Measurements from ENCODE around the gene FAM83C.

Gene FAM83C

DNA sequence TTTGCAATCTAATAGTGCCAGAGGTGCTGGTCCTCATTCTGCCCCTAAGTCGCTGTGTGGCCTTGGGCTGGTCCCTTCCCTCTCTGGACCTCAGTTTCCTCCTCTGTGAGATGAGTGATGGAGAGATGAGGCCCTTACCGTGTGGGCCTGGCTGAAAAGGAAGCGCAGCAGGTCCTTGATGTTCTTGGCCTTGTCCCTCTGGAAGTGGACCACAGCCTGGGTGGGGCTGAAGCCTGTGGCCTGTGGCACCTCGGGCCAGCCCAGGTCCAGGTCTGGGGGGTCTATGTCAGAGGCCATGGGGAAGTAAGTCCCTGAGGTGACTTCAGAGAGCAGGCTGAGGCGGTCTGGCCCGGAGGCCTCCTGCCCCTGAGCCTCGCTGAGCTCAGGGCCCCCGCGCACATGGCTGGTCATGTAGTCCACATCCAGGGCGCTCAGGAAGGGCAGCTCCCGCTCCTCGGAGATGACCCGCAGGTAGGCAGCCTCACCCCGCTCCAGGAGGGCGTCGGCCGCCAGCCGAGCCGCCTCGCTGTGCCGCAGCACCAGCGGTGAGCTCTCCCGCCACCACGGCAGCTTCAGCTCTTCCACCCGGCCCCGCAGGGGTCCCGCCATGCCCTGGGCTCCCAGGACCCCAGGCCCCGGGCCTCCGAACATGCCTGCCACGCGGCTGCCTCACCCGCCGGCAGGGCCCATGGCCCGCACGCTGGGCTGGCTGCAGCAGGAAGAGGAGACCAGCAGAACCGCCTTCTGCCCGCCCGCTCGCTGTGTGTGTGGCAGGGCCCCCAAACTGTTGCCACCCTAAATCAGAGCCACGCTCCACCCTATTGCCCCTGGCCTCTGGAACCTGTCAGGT, at the start of gene FAM83C:
Gene FAM83C, minus strand, starts transcription at position 772 of the 850 bp plus-strand sequence. Its CDS starts 121 bp downstream, at position 651.
- DNase-seq (ENCODE audit: low read depth in 2 of 2), result no peak

GRCh38 chr20:35341366-35342028, 49.3 kb upstream of the FAM83C start:
- no peak for DNase-seq (ENCODE audit: low read depth in 2 of 2)

GRCh38 chr20:35340436-35340835, 48.2 kb upstream of the FAM83C start:
- no peak for DNase-seq (ENCODE audit: low read depth in 2 of 2)

- DNase-seq (ENCODE audit: low read depth in 2 of 2), result no peak
Observed at GRCh38 chr20:35339636-35340035, 47.4 kb upstream of the FAM83C start.

DNA sequence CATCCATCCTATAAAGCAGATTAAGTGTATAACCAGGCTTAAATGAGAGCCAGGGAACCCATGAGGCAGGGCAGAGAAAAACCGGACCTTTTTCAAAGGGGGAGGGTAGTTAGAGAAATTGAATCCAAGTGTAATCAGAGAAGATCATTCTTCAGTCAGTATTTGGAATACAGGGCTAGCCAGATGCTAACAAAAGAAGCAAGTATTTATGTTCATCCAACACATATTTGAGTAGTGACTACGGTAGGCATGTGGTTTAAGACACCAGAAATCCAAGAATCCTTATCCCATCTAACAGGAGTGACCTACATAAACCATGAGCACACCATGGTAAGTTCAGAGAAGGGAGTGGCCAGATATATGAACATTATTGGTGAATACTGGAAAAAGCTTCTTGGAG, 46.8 kb upstream of the FAM83C start:
- no peak for DNase-seq (ENCODE audit: low read depth in 2 of 2)

- no peak for DNase-seq (ENCODE audit: low read depth in 2 of 2)
Observed at GRCh38 chr20:35334311-35335101, 42.3 kb upstream of the FAM83C start.

DNA sequence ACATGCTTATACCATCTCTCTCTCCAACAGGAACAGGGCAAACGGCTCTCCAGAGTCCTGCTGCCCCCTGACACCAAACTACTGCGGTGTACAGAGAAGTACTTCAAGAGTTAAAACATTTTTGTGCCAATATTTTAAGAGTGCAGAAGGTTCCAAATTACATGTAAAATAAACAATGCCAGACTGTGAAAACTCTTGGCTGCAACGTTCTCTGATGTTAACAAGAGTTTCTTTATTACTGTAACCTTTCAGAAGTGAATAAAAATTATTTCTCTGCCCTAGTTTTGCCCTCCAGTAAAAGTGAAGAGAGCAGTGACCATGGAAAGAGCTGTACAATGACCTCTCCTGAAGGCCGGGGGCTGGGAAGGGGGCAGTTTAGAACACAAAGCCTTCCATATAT, 41.4 kb upstream of the FAM83C start:
- no peak for DNase-seq (ENCODE audit: low read depth in 2 of 2)

DNA sequence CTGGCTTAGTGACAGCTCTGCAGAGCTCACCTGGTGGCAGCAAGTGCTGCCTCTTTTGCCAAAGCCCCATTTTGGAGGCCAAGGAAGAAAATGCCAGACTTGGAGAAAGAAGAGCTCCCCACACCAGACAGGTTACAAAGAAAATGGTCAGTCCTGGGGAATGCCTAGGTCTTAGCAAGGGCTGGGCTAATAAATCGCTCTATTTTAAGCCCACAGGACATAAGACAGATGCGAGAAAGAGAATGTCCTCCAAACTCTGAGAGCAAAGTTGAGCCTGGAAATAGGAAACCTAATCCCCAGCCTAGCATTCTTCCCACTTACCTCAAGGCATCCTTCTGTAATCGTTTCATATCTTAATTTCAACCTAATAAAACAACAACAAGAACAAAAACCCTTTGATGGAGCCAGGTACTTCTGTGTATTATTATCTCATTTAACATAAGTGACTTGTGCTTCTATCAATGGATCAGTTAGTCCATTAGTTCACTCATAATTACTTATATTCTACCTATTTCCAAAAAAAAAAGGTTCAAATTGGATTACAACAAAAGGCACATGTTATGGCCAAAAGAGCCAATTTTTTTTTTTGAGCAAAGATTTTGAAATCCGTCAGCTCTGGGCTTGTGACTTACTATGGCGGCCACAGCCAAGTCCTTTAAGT, 40.4 kb upstream of the FAM83C start:
- no peak for DNase-seq (ENCODE audit: low read depth in 2 of 2)

DNA sequence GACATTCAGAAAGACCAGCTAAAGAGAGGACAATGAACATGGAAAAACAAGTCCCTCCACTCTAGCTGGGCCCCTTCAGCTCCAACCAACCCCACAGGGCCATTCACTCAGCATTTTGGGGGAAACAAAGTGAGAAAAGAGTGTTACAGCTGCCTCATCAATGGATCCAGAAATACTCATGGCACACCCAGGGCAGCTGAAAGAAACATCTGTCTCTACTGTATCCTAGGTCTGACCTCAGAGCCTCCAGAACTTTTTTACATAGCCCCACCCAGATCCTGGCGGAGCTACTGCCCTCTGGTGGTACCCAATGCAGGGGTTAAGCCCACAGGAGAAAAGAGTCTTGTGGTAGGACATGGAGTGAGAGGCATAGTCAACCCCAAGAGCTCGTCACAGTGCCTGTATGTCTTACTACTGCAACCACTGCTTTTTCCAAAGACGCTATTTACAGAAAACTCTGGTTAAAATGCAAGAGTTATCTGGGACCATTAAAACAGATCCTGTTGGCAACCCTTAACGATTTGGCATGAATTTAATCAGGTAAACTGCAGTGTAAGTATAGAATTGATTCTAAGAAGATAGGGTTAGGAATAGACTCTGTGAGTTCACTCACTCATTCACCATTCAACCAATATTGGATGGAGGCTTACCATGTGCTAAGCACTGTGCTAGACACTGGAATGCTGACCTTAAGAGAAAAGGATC, 37.4 kb upstream of the FAM83C start:
- DNase-seq (ENCODE audit: low read depth in 2 of 2), result peak; percentile 50 to 52

DNA sequence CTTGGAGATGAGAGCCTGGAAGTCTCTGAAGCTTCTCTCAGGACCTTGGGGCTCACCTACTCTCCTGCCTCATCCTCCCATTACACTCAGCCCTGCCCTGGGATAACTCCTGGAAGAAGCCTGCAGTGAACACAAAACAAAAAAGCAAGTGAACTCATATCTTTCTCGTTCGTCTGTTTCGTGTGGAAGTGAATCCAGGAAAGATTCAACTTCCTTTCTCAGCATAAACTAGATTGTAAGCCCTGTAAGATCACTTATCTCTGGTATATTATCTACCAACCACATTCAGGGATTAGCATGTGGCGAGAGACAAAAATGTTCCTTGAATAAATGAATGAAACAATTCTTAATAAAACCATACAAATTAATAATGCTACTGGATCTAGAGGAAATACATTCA, 36.5 kb upstream of the FAM83C start:
- no peak for DNase-seq (ENCODE audit: low read depth in 2 of 2)

DNA sequence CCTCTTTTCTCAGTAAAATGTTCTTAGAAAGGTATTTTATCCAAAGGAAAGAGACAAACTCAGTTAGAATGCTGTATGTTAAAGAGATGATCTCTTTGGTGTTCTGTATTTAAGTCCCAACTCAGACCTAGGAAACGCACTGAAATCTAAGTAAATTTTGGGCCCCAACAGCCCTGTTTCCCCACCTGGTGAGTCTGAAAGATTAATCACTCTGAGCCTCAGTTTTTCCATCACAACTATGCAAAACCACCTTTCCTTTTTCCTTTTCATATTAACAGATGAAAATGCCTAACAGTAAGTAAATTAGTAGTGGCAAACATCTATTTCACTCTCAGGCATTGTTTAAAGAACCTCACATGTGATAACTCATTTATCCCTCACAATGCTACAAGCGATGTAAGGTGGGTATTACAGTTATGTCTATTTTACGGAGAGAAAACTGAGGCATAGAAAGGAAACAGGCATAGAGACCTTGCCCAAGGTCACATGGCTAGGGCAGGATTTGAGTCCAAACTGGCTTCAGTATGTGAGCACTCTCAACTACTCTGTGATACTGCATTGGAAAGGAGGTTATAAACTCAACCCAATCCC, 36.0 kb upstream of the FAM83C start:
- no peak for DNase-seq (ENCODE audit: low read depth in 2 of 2)

- no peak for DNase-seq (ENCODE audit: low read depth in 2 of 2)
Observed at GRCh38 chr20:35327074-35327976, 35.1 kb upstream of the FAM83C start.

DNA sequence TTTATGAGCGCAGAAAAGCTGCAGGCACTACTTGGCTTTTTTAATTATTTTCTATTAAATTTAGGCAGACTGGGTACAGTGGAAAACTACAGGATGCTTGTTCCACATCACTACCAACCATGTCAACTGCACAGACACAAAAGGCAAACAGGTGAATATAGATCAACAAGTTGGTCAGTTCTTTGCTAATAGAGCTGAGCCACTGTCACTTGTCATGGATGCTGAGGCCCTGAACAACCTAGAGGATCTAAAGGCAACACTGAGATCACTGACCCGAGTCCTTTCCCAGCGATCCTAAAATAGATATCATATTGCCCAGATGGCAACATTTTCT, 34.5 kb upstream of the FAM83C start:
- no peak for DNase-seq (ENCODE audit: low read depth in 2 of 2)

DNA sequence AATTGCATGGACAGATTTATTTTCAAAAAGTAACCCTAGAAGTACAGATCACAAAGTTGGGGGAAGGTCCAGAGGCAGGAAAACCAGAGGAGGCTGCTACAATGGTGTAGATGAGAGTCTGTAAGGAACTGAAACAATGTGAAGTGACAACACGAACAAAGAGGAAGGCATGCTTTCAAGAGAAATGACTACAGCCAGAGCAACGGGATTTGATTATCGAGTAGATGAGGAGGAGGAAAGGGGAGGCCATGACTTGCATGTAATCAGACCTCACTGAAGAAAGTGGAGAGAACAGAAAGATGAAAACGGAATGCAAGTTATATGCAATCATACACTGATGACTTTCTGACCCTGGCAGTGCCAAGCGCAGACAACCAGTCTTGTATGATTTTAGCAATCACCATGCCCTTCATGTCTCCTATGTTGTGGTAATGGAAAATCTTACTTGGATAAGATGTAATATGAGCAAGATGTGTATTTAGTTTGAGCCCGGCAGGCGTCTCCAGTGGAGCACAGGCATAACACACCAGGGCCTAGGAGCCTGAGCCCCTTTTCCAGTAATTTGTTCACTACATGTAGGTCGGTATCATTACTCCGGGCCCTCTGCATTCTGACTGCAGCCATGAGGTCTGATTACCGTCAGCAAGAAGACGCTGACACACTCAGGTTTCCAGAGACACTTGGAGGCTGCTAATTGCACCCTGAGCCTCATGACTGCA, 34.0 kb upstream of the FAM83C start:
- DNase-seq (ENCODE audit: low read depth in 2 of 2), result no peak

GRCh38 chr20:35325401-35325800, 33.2 kb upstream of the FAM83C start:
- no peak for DNase-seq (ENCODE audit: low read depth in 2 of 2)

DNA sequence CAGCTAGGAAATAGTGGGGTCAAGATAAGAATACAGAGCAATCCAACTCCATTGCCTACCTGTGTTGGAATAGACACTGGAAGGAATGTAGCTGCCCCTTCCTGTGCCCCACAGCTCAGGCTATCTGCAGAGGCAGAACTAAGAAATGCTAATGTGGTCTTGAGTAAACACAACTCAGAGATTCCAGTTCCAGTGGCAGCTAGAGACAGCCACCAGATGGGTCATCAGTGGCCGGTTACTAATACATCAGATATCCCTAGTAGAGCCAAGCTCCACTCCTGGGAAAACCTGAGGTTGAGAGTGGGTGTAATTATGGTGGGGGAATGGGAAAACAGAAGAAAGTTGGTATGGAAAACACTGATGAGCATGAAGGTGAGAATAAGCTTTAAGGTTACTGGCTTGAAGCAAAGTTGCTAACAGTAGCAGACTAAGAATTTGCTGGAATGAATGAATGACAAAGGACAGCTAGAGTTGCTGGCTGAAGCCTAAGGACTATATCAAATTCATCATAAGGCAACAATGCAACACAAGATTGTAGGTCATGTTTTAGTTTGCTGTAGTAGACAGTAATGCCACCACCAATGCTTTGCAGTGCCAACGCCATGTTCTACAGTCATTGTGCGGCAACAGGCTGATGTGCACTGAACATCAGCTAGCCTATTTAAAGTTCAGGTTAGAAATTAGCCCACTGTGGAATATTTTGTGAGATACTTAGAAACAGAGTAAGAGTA, 28.3 kb upstream of the FAM83C start:
- DNase-seq (ENCODE audit: low read depth in 2 of 2), result no peak

- DNase-seq (ENCODE audit: low read depth in 2 of 2), result no peak
Observed at GRCh38 chr20:35319871-35320197, 27.6 kb upstream of the FAM83C start.

- no peak for DNase-seq (ENCODE audit: low read depth in 2 of 2)
Observed at GRCh38 chr20:35319192-35319870, 27.1 kb upstream of the FAM83C start.
